HepG2 (cell line): ENCODE data around the gene SPNS1.

Source experiments
- EZH2 ChIP-seq: conservative IDR thresholded peaks from 2 replicates; pipeline ENCODE4 v1.6.1; 2012; ENCODE audit warnings: mild to moderate bottlenecking, low read depth, low read length, moderate library complexity
- MYC ChIP-seq: sonication (generic); formaldehyde crosslinking; IDR thresholded peaks from 2 replicates; pipeline ENCODE4 v1.9.0; 2021; ENCODE audit warnings: missing genetic modification reagents, borderline replicate concordance
- POLR2AphosphoS5 ChIP-seq: IDR thresholded peaks from 2 replicates; pipeline ENCODE4 v1.6.1; 2012; ENCODE audit warnings: low read depth, low read length
- REL ChIP-seq: sonication (generic); formaldehyde crosslinking; conservative IDR thresholded peaks from 2 replicates; pipeline ENCODE4 v1.8.0; 2022; ENCODE audit warnings: mild to moderate bottlenecking, missing genetic modification reagents, moderate library complexity
- SMC3 ChIP-seq: IDR thresholded peaks from 2 replicates; pipeline ENCODE4 v1.6.1; 2011; ENCODE audit warnings: low read length, improper control_type of control experiment
- SP2 ChIP-seq: sonication (generic); formaldehyde crosslinking; IDR thresholded peaks from 2 replicates; pipeline ENCODE4 v1.5.1; 2020; ENCODE audit warnings: mild to moderate bottlenecking, missing genetic modification reagents
- ZKSCAN1 ChIP-seq: fragments of 150-350 bp; IDR thresholded peaks from 2 replicates; pipeline ENCODE4 v1.6.1; 2014; ENCODE audit warnings: low read length
- ZNF616 ChIP-seq: sonication (generic); formaldehyde crosslinking; IDR thresholded peaks from 2 replicates; pipeline ENCODE4 v1.5.0; 2020; ENCODE audit warnings: low read depth, mild to moderate bottlenecking, missing genetic modification reagents
- ZNF878 ChIP-seq: sonication (generic); formaldehyde crosslinking; IDR thresholded peaks from 2 replicates; pipeline ENCODE4 v1.8.1; 2023; ENCODE audit warnings: mild to moderate bottlenecking, missing genetic modification reagents, moderate library complexity
- TF ChIP-seq, protein P1 (sequence below): sonication (generic); formaldehyde crosslinking; conservative IDR thresholded peaks from 2 replicates; pipeline ENCODE4 v1.4.0; 2020; ENCODE audit warnings: missing genetic modification reagents
- TF ChIP-seq, protein P2 (sequence below): sonication (generic); formaldehyde crosslinking; IDR thresholded peaks from 2 replicates; pipeline ENCODE4 v1.5.0; 2020; ENCODE audit warnings: mild to moderate bottlenecking, missing genetic modification reagents, moderate library complexity
- TF ChIP-seq, protein P3 (sequence below): sonication (generic); formaldehyde crosslinking; IDR thresholded peaks from 2 replicates; pipeline ENCODE4 v1.4.0; 2020; ENCODE audit warnings: mild to moderate bottlenecking, missing genetic modification reagents
- TF ChIP-seq, protein P4 (sequence below): sonication (generic); formaldehyde crosslinking; IDR thresholded peaks from 2 replicates; pipeline ENCODE4 v1.4.0; 2020; ENCODE audit warnings: missing genetic modification reagents

DNA sequence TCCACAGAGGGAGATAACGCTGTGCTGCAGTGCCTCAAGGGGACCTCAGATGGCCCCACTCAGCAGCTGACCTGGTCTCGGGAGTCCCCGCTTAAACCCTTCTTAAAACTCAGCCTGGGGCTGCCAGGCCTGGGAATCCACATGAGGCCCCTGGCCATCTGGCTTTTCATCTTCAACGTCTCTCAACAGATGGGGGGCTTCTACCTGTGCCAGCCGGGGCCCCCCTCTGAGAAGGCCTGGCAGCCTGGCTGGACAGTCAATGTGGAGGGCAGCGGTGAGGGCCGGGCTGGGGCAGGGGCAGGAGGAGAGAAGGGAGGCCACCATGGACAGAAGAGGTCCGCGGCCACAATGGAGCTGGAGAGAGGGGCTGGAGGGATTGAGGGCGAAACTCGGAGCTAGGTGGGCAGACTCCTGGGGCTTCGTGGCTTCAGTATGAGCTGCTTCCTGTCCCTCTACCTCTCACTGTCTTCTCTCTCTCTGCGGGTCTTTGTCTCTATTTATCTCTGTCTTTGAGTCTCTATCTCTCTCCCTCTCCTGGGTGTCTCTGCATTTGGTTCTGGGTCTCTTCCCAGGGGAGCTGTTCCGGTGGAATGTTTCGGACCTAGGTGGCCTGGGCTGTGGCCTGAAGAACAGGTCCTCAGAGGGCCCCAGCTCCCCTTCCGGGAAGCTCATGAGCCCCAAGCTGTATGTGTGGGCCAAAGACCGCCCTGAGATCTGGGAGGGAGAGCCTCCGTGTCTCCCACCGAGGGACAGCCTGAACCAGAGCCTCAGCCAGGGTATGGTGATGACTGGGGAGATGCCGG, 42.0 kb upstream of the SPNS1 start:
- TF ChIP-seq, protein P1, sequence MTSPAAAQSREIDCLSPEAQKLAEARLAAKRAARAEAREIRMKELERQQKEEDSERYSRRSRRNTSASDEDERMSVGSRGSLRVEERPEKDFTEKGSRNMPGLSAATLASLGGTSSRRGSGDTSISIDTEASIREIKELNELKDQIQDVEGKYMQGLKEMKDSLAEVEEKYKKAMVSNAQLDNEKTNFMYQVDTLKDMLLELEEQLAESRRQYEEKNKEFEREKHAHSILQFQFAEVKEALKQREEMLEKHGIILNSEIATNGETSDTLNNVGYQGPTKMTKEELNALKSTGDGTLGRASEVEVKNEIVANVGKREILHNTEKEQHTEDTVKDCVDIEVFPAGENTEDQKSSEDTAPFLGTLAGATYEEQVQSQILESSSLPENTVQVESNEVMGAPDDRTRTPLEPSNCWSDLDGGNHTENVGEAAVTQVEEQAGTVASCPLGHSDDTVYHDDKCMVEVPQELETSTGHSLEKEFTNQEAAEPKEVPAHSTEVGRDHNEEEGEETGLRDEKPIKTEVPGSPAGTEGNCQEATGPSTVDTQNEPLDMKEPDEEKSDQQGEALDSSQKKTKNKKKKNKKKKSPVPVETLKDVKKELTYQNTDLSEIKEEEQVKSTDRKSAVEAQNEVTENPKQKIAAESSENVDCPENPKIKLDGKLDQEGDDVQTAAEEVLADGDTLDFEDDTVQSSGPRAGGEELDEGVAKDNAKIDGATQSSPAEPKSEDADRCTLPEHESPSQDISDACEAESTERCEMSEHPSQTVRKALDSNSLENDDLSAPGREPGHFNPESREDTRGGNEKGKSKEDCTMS (CRISPR knock-in tag), result no peak
- TF ChIP-seq ZKSCAN1 (no peak), SMC3 (no peak), SP2 (CRISPR knock-in tag) (no peak), ZNF616 (no peak), MYC (CRISPR knock-in tag) (no peak), ZNF878 (no peak), POLR2AphosphoS5 (no peak), EZH2 (no peak), REL (no peak)
- TF ChIP-seq, protein P2, sequence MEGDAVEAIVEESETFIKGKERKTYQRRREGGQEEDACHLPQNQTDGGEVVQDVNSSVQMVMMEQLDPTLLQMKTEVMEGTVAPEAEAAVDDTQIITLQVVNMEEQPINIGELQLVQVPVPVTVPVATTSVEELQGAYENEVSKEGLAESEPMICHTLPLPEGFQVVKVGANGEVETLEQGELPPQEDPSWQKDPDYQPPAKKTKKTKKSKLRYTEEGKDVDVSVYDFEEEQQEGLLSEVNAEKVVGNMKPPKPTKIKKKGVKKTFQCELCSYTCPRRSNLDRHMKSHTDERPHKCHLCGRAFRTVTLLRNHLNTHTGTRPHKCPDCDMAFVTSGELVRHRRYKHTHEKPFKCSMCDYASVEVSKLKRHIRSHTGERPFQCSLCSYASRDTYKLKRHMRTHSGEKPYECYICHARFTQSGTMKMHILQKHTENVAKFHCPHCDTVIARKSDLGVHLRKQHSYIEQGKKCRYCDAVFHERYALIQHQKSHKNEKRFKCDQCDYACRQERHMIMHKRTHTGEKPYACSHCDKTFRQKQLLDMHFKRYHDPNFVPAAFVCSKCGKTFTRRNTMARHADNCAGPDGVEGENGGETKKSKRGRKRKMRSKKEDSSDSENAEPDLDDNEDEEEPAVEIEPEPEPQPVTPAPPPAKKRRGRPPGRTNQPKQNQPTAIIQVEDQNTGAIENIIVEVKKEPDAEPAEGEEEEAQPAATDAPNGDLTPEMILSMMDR (CRISPR knock-in tag), result no peak
- TF ChIP-seq, protein P3, sequence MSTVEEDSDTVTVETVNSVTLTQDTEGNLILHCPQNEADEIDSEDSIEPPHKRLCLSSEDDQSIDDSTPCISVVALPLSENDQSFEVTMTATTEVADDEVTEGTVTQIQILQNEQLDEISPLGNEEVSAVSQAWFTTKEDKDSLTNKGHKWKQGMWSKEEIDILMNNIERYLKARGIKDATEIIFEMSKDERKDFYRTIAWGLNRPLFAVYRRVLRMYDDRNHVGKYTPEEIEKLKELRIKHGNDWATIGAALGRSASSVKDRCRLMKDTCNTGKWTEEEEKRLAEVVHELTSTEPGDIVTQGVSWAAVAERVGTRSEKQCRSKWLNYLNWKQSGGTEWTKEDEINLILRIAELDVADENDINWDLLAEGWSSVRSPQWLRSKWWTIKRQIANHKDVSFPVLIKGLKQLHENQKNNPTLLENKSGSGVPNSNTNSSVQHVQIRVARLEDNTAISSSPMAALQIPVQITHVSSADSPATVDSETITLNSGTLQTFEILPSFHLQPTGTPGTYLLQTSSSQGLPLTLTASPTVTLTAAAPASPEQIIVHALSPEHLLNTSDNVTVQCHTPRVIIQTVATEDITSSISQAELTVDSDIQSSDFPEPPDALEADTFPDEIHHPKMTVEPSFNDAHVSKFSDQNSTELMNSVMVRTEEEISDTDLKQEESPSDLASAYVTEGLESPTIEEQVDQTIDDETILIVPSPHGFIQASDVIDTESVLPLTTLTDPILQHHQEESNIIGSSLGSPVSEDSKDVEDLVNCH (CRISPR knock-in tag), result no peak
- TF ChIP-seq, protein P4, sequence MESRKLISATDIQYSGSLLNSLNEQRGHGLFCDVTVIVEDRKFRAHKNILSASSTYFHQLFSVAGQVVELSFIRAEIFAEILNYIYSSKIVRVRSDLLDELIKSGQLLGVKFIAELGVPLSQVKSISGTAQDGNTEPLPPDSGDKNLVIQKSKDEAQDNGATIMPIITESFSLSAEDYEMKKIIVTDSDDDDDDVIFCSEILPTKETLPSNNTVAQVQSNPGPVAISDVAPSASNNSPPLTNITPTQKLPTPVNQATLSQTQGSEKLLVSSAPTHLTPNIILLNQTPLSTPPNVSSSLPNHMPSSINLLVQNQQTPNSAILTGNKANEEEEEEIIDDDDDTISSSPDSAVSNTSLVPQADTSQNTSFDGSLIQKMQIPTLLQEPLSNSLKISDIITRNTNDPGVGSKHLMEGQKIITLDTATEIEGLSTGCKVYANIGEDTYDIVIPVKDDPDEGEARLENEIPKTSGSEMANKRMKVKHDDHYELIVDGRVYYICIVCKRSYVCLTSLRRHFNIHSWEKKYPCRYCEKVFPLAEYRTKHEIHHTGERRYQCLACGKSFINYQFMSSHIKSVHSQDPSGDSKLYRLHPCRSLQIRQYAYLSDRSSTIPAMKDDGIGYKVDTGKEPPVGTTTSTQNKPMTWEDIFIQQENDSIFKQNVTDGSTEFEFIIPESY, result no peak
